Fibroblast of lung (primary cell): ENCODE data around the gene CFAP61. TPM values are rescaled to one million over a fixed set of nuclear protein-coding genes. Genes with fewer than 3 reads are reported as not detected.

Experiments used
- DNase-seq, 2 donors: peaks; one replicate each; pipeline versions ENCODE4 v3.0.0 to v3.0.0-alpha.2; 2010; ENCODE audit warnings: low read depth in 2 of 2
- H2AFZ ChIP-seq: 2 replicates; pipeline ENCODE4 v1.5.1; 2012; ENCODE audit warnings: low read length, control low read depth, inconsistent platforms
- H3K27ac ChIP-seq: 2 replicates; pipeline ENCODE4 v1.5.1; 2011; ENCODE audit warnings: low read length, control low read depth; ENCODE audit not compliant: insufficient read depth
- H3K27me3 ChIP-seq: 2 replicates; pipeline ENCODE4 v1.5.1; 2011; ENCODE audit warnings: mild to moderate bottlenecking, low read length; ENCODE audit not compliant: control insufficient read depth, insufficient read depth
- H3K36me3 ChIP-seq: 2 replicates; pipeline ENCODE4 v1.5.1; 2011; ENCODE audit warnings: low read length; ENCODE audit not compliant: control insufficient read depth, insufficient read depth
- H3K4me1 ChIP-seq: 2 replicates; pipeline ENCODE4 v1.5.1; 2011; ENCODE audit warnings: low read length; ENCODE audit not compliant: control insufficient read depth, insufficient read depth; ENCODE audit errors: extremely low read depth
- H3K4me2 ChIP-seq: 2 replicates; pipeline ENCODE4 v1.5.1; 2011; ENCODE audit warnings: low read length, control low read depth; ENCODE audit not compliant: insufficient read depth; ENCODE audit errors: extremely low read depth
- H3K4me3 ChIP-seq, 4 experiments: fragments of 200-600 bp in 1 of 4; sonication (generic) in 1 of 4; replicated peaks in 1 of 4; 2 replicates each; pipeline ENCODE4 v1.5.1; 2011 to 2016; ENCODE audit warnings: low read length in 4 of 4, low read depth in 3 of 4, mild to moderate bottlenecking in 3 of 4, control low read depth in 2 of 4, inconsistent platforms in 1 of 4, mixed read lengths in 1 of 4; ENCODE audit not compliant: insufficient read depth in 1 of 4; ENCODE audit errors: control extremely low read depth in 1 of 4
- H3K79me2 ChIP-seq: 2 replicates; pipeline ENCODE4 v1.5.1; 2012; ENCODE audit warnings: mild to moderate bottlenecking, low read length, inconsistent platforms; ENCODE audit not compliant: control insufficient read depth, insufficient read depth
- H3K9ac ChIP-seq: 2 replicates; pipeline ENCODE4 v1.5.1; 2011; ENCODE audit warnings: mild to moderate bottlenecking, low read length, control low read depth; ENCODE audit not compliant: insufficient read depth
- H3K9me3 ChIP-seq: 2 replicates; pipeline ENCODE4 v1.5.1; 2012; ENCODE audit warnings: low read depth, low read length; ENCODE audit not compliant: control insufficient read depth, insufficient read depth
- H4K20me1 ChIP-seq: 2 replicates; pipeline ENCODE4 v1.5.1; 2011; ENCODE audit warnings: low read length; ENCODE audit not compliant: control insufficient read depth, insufficient read depth; ENCODE audit errors: extremely low read depth
- CTCF ChIP-seq, 2 donors: IDR thresholded peaks in 1 of 2; conservative IDR thresholded peaks in 1 of 2; 1 replicate in 1 of 2; 2 replicates in 1 of 2; pipeline ENCODE4 v1.5.1; 2011 to 2012; ENCODE audit warnings: low read length in 2 of 2, control low read depth in 1 of 2, inconsistent platforms in 1 of 2, low read depth in 1 of 2, mild to moderate bottlenecking in 1 of 2
- EZH2 ChIP-seq: IDR thresholded peaks from 2 replicates; pipeline ENCODE4 v1.5.1; 2012; ENCODE audit warnings: low read length, control low read depth, mild to moderate bottlenecking; ENCODE audit errors: missing control alignments
- polyA plus RNA-seq, 2 donors: library from polyadenylated mRNA; depleted of rRNA in 1 of 2; stranded (reverse) in 1 of 2; unstranded in 1 of 2; fragments of >200 nt; gene quantifications; 2 replicates each; pipeline ENCODE4 v1.2.1, GENCODE V29; 2011 to 2012; ENCODE audit warnings: missing spikeins in 1 of 2
- total RNA-seq: library from RNA; depleted of rRNA; stranded (reverse); fragments of >200 nt; gene quantifications from 2 replicates; pipeline ENCODE4 v1.2.1, GENCODE V29; 2014

CFAP61 gene
- total and polyA plus RNA-seq, 2 donors (not counting 1 experiment from before 2014, with no cell fraction given), result not detected

GRCh38 chr20:20089018-20089417 is 36.7 kb downstream of the CFAP61 start:
- Histone ChIP-seq H3K9me3 (no peaks in the 10 kb centered on the region), H3K27me3 (no peaks in the 10 kb centered on the region), H3K36me3 (no peaks in the 10 kb centered on the region), H3K4me3 (no peak overlapping the region), H3K27ac (no peak overlapping the region), H3K4me1 (no peaks in the 10 kb centered on the region), H4K20me1 (no peaks in the 10 kb centered on the region), H3K9ac (no peak overlapping the region), H3K4me2 (no peak overlapping the region), H3K79me2 (no peaks in the 10 kb centered on the region), H2AFZ (no peak overlapping the region)
- DNase-seq, result no peak
- TF ChIP-seq EZH2 (no peak), CTCF (conservative IDR thresholded peaks at IDR 0.05 in 1 of 2, IDR thresholded peaks at IDR 0.05 in 1 of 2; ENCODE audit: low read depth in 1 of 2, low read length in 2 of 2) (no peak)

- H3K9ac ChIP-seq, result no peak overlapping the region
- H3K27me3 ChIP-seq, result peaks cover 3% of the 10 kb centered on the region
- no peak overlapping the region for H3K4me3 ChIP-seq
- no peak overlapping the region for H2AFZ ChIP-seq
- no peak for DNase-seq
- no peaks in the 10 kb centered on the region for H3K79me2 ChIP-seq
- H4K20me1 ChIP-seq, result no peaks in the 10 kb centered on the region
- no peaks in the 10 kb centered on the region for H3K4me1 ChIP-seq
- no peak overlapping the region for H3K4me2 ChIP-seq
- H3K27ac ChIP-seq, result no peak overlapping the region
- no peaks in the 10 kb centered on the region for H3K9me3 ChIP-seq
- no peaks in the 10 kb centered on the region for H3K36me3 ChIP-seq
- TF ChIP-seq CTCF (conservative IDR thresholded peaks at IDR 0.05 in 1 of 2, IDR thresholded peaks at IDR 0.05 in 1 of 2; ENCODE audit: low read depth in 1 of 2, low read length in 2 of 2) (no peak), EZH2 (no peak)
Observed at GRCh38 chr20:20089939-20090338, 37.6 kb downstream of the CFAP61 start.

GRCh38 chr20:20092827-20093226 is 40.5 kb downstream of the CFAP61 start:
- TF ChIP-seq CTCF (conservative IDR thresholded peaks at IDR 0.05 in 1 of 2, IDR thresholded peaks at IDR 0.05 in 1 of 2; ENCODE audit: low read depth in 1 of 2, low read length in 2 of 2) (no peak), EZH2 (no peak)
- Histone ChIP-seq H3K4me3 (no peak overlapping the region), H3K27ac (no peak overlapping the region), H3K36me3 (no peaks in the 10 kb centered on the region), H3K4me2 (no peak overlapping the region), H3K9me3 (no peaks in the 10 kb centered on the region), H3K9ac (no peak overlapping the region), H2AFZ (no peak overlapping the region), H3K27me3 (peaks cover 3% of the 10 kb centered on the region), H3K4me1 (no peaks in the 10 kb centered on the region), H4K20me1 (no peaks in the 10 kb centered on the region), H3K79me2 (no peaks in the 10 kb centered on the region)
- no peak for DNase-seq
